ENCODE data around the gene GTSE1. TPM values are rescaled to one million over a fixed set of nuclear protein-coding genes. Genes with fewer than 3 reads are reported as not detected.
A peak's percentile ranks its signal among the peaks of the same experiment; 100 is the strongest.

Gene GTSE1
- total and polyA plus RNA-seq, 2 donors, result 0.33 to 6.6 TPM

GRCh38 chr22:46336119-46337078, 39.7 kb downstream of the GTSE1 start:
- peak overlapping the region; percentile 98 for H3K4me3 ChIP-seq (ENCODE audit: low read depth, low read length)
- no peak for DNase-seq (ENCODE audit: extremely low spot score)
- WGBS, result 11% methylated on average over 42 of the region's 42 CpGs
- H3K4me1 ChIP-seq (ENCODE audit: insufficient read depth), result no peaks in the 10 kb centered on the region
- H3K36me3 ChIP-seq (ENCODE audit: insufficient read depth), result no peaks in the 10 kb centered on the region
- no peak overlapping the region for H3K27ac ChIP-seq (ENCODE audit: low read depth)

GRCh38 chr22:46337870-46338269, 41.2 kb downstream of the GTSE1 start:
- Histone ChIP-seq H3K27ac (ENCODE audit: low read depth) (no peak overlapping the region), H3K36me3 (ENCODE audit: insufficient read depth) (no peaks in the 10 kb centered on the region), H3K4me1 (ENCODE audit: insufficient read depth) (no peaks in the 10 kb centered on the region), H3K4me3 (ENCODE audit: low read depth, low read length) (no peak overlapping the region)
- DNase-seq (ENCODE audit: extremely low spot score), result no peak
- 85% methylated on average over 9 of the region's 9 CpGs for WGBS

- H3K4me3 ChIP-seq (ENCODE audit: low read depth, low read length), result no peak overlapping the region
- DNase-seq (ENCODE audit: extremely low spot score), result no peak
- H3K27ac ChIP-seq (ENCODE audit: low read depth), result no peak overlapping the region
- H3K36me3 ChIP-seq (ENCODE audit: insufficient read depth), result no peaks in the 10 kb centered on the region
- no peaks in the 10 kb centered on the region for H3K4me1 ChIP-seq (ENCODE audit: insufficient read depth)
- 93% methylated on average over 8 of the region's 8 CpGs for WGBS
Measured at GRCh38 chr22:46338636-46339035, 42.0 kb downstream of the GTSE1 start.

GRCh38 chr22:46339956-46340355, 43.3 kb downstream of the GTSE1 start:
- Histone ChIP-seq H3K4me3 (ENCODE audit: low read depth, low read length) (no peak overlapping the region), H3K36me3 (ENCODE audit: insufficient read depth) (no peaks in the 10 kb centered on the region), H3K4me1 (ENCODE audit: insufficient read depth) (no peaks in the 10 kb centered on the region), H3K27ac (ENCODE audit: low read depth) (no peak overlapping the region)
- 95% methylated on average over 5 of the region's 5 CpGs for WGBS
- DNase-seq (ENCODE audit: extremely low spot score), result no peak

- Histone ChIP-seq H3K27ac (ENCODE audit: low read depth) (no peak overlapping the region), H3K4me3 (ENCODE audit: low read depth, low read length) (no peak overlapping the region), H3K36me3 (ENCODE audit: insufficient read depth) (no peaks in the 10 kb centered on the region), H3K4me1 (ENCODE audit: insufficient read depth) (no peaks in the 10 kb centered on the region)
- 92% methylated on average over 13 of the region's 13 CpGs for WGBS
- no peak for DNase-seq (ENCODE audit: extremely low spot score)
Measured at GRCh38 chr22:46340676-46341075, 44.0 kb downstream of the GTSE1 start.

- WGBS, result 93% methylated on average over 19 of the region's 19 CpGs
Measured at GRCh38 chr22:46346680-46347405, 50.2 kb downstream of the GTSE1 start.

GRCh38 chr22:46347646-46348045, 51.0 kb downstream of the GTSE1 start:
- H3K27ac ChIP-seq (ENCODE audit: low read depth), result no peak overlapping the region
- peaks cover 6% of the 10 kb centered on the region for H3K36me3 ChIP-seq (ENCODE audit: insufficient read depth)
- WGBS, result 78% methylated on average over 12 of the region's 12 CpGs
- DNase-seq (ENCODE audit: extremely low spot score), result no peak
- no peaks in the 10 kb centered on the region for H3K4me1 ChIP-seq (ENCODE audit: insufficient read depth)
- H3K4me3 ChIP-seq (ENCODE audit: low read depth, low read length), result no peak overlapping the region

More at GRCh38 chr22:46346680-46347405, 50.2 kb downstream of the GTSE1 start:
- no peaks in the 10 kb centered on the region for H3K4me1 ChIP-seq (ENCODE audit: insufficient read depth)
- no peak for DNase-seq (ENCODE audit: extremely low spot score)
- H3K27ac ChIP-seq (ENCODE audit: low read depth), result no peak overlapping the region
- H3K4me3 ChIP-seq (ENCODE audit: low read depth, low read length), result no peak overlapping the region
- peaks cover 6% of the 10 kb centered on the region for H3K36me3 ChIP-seq (ENCODE audit: insufficient read depth)

- H3K4me1 ChIP-seq (ENCODE audit: insufficient read depth), result no peaks in the 10 kb centered on the region
- H3K4me3 ChIP-seq (ENCODE audit: low read depth, low read length), result no peak overlapping the region
- peaks cover 6% of the 10 kb centered on the region for H3K36me3 ChIP-seq (ENCODE audit: insufficient read depth)
- 96% methylated on average over 15 of the region's 15 CpGs for WGBS
- no peak overlapping the region for H3K27ac ChIP-seq (ENCODE audit: low read depth)
- DNase-seq (ENCODE audit: extremely low spot score), result no peak
Measured at GRCh38 chr22:46348099-46348695, 51.5 kb downstream of the GTSE1 start.

GRCh38 chr22:46349238-46349637, 52.6 kb downstream of the GTSE1 start:
- 89% methylated on average over 18 of the region's 18 CpGs for WGBS

GRCh38 chr22:46349681-46350080, 53.0 kb downstream of the GTSE1 start:
- H3K4me3 ChIP-seq (ENCODE audit: low read depth, low read length), result no peak overlapping the region
- no peaks in the 10 kb centered on the region for H3K4me1 ChIP-seq (ENCODE audit: insufficient read depth)
- H3K27ac ChIP-seq (ENCODE audit: low read depth), result no peak overlapping the region
- 76% methylated on average over 6 of the region's 6 CpGs for WGBS
- peaks cover 6% of the 10 kb centered on the region for H3K36me3 ChIP-seq (ENCODE audit: insufficient read depth)
- no peak for DNase-seq (ENCODE audit: extremely low spot score)

More at GRCh38 chr22:46349238-46349637, 52.6 kb downstream of the GTSE1 start:
- no peak overlapping the region for H3K4me3 ChIP-seq (ENCODE audit: low read depth, low read length)
- no peak for DNase-seq (ENCODE audit: extremely low spot score)
- no peak overlapping the region for H3K27ac ChIP-seq (ENCODE audit: low read depth)
- H3K36me3 ChIP-seq (ENCODE audit: insufficient read depth), result peaks cover 6% of the 10 kb centered on the region
- H3K4me1 ChIP-seq (ENCODE audit: insufficient read depth), result no peaks in the 10 kb centered on the region

- H3K4me3 ChIP-seq (ENCODE audit: low read depth, low read length), result no peak overlapping the region
- 65% methylated on average over 7 of the region's 7 CpGs for WGBS
- DNase-seq (ENCODE audit: extremely low spot score), result no peak
- no peak overlapping the region for H3K27ac ChIP-seq (ENCODE audit: low read depth)
- no peaks in the 10 kb centered on the region for H3K4me1 ChIP-seq (ENCODE audit: insufficient read depth)
- H3K36me3 ChIP-seq (ENCODE audit: insufficient read depth), result peaks cover 6% of the 10 kb centered on the region
Measured at GRCh38 chr22:46350121-46350520, 53.5 kb downstream of the GTSE1 start.

GRCh38 chr22:46350646-46351045, 54.0 kb downstream of the GTSE1 start:
- 92% methylated on average over 20 of the region's 20 CpGs for WGBS
- H3K4me1 ChIP-seq (ENCODE audit: insufficient read depth), result no peaks in the 10 kb centered on the region
- H3K4me3 ChIP-seq (ENCODE audit: low read depth, low read length), result no peak overlapping the region
- no peak for DNase-seq (ENCODE audit: extremely low spot score)
- peaks cover 6% of the 10 kb centered on the region for H3K36me3 ChIP-seq (ENCODE audit: insufficient read depth)
- no peak overlapping the region for H3K27ac ChIP-seq (ENCODE audit: low read depth)

- Histone ChIP-seq H3K4me3 (ENCODE audit: low read depth, low read length) (no peak overlapping the region), H3K36me3 (ENCODE audit: insufficient read depth) (peaks cover 6% of the 10 kb centered on the region)
- 90% methylated on average over 28 of the region's 28 CpGs for WGBS
Measured at GRCh38 chr22:46351131-46351735, 54.6 kb downstream of the GTSE1 start.

More at GRCh38 chr22:46351131-46351735, 54.6 kb downstream of the GTSE1 start:
- Histone ChIP-seq H3K4me1 (ENCODE audit: insufficient read depth) (no peaks in the 10 kb centered on the region), H3K27ac (ENCODE audit: low read depth) (no peak overlapping the region)
- DNase-seq (ENCODE audit: extremely low spot score), result no peak
